ENCODE data around the gene NCBP3.
"Not testable (repeated sequence)": the region's sequence is repeated elsewhere in the genome, so short reads cannot be mapped to it uniquely, and the experiment has no call there.

The NCBP3 gene

GRCh38 chr17:3879591-3880417, 33.8 kb upstream of the NCBP3 start:
- no peak for DNase-seq (ENCODE audit: low read depth in 2 of 2)

- no peak for DNase-seq (ENCODE audit: low read depth in 2 of 2)
Observed at GRCh38 chr17:3879186-3879585, 33.1 kb upstream of the NCBP3 start.

GRCh38 chr17:3877220-3877619, 31.2 kb upstream of the NCBP3 start:
- no peak for DNase-seq (ENCODE audit: low read depth in 2 of 2)

GRCh38 chr17:3875317-3875716, 29.3 kb upstream of the NCBP3 start:
- DNase-seq (ENCODE audit: low read depth in 2 of 2): no peak

- no peak for DNase-seq (ENCODE audit: low read depth in 2 of 2)
Observed at GRCh38 chr17:3873862-3874261, 27.8 kb upstream of the NCBP3 start.

- DNase-seq (ENCODE audit: low read depth in 2 of 2): no peak
Observed at GRCh38 chr17:3870871-3871306, 24.8 kb upstream of the NCBP3 start.

- DNase-seq (ENCODE audit: low read depth in 2 of 2): no peak
Observed at GRCh38 chr17:3867606-3868005, 21.6 kb upstream of the NCBP3 start.

GRCh38 chr17:3867106-3867505, 21.1 kb upstream of the NCBP3 start:
- DNase-seq (ENCODE audit: low read depth in 2 of 2): no peak

GRCh38 chr17:3866276-3866675, 20.2 kb upstream of the NCBP3 start:
- no peak for DNase-seq (ENCODE audit: low read depth in 2 of 2)

- no peak for DNase-seq (ENCODE audit: low read depth in 2 of 2)
Observed at GRCh38 chr17:3865176-3865575, 19.1 kb upstream of the NCBP3 start.

GRCh38 chr17:3864534-3864933, 18.5 kb upstream of the NCBP3 start:
- no peak for DNase-seq (ENCODE audit: low read depth in 2 of 2)

GRCh38 chr17:3861761-3862681, 16.0 kb upstream of the NCBP3 start:
- no peak for DNase-seq (ENCODE audit: low read depth in 2 of 2)

- no peak for DNase-seq (ENCODE audit: low read depth in 2 of 2)
Observed at GRCh38 chr17:3860939-3861700, 15.1 kb upstream of the NCBP3 start.

- DNase-seq (ENCODE audit: low read depth in 2 of 2): no peak
Observed at GRCh38 chr17:3859940-3860339, 13.9 kb upstream of the NCBP3 start.

- no peak for DNase-seq (ENCODE audit: low read depth in 2 of 2)
Observed at GRCh38 chr17:3857261-3858105, 11.4 kb upstream of the NCBP3 start.

GRCh38 chr17:3854204-3854603, 8.2 kb upstream of the NCBP3 start:
- DNase-seq (ENCODE audit: low read depth in 2 of 2): not testable (repeated sequence)

- DNase-seq (ENCODE audit: low read depth in 2 of 2): no peak
Observed at GRCh38 chr17:3852561-3852960, 6.5 kb upstream of the NCBP3 start.

GRCh38 chr17:3851461-3852100, 5.5 kb upstream of the NCBP3 start:
- no peak for DNase-seq (ENCODE audit: low read depth in 2 of 2)

GRCh38 chr17:3848229-3848835, 2.3 kb upstream of the NCBP3 start:
- no peak for DNase-seq (ENCODE audit: low read depth in 2 of 2)

GRCh38 chr17:3847165-3847670, 1.2 kb upstream of the NCBP3 start:
- no peak for DNase-seq (ENCODE audit: low read depth in 2 of 2)

All from stimulated activated CD4-positive, alpha-beta T cell treated with anti-CD3 and anti-CD28 coated beads, Interleukin-15, amount 100 ng/mL, for 48 hours (primary cell).